NCI-H510A treated with DMSO at 0.1 percent for 48 hours (cell line): ENCODE results near the gene UNC45A.

Source experiments
- DNase-seq: peaks from one replicate; lab custom pipeline; 2025; lab: John Stamatoyannopoulos, UW

UNC45A gene

DNA sequence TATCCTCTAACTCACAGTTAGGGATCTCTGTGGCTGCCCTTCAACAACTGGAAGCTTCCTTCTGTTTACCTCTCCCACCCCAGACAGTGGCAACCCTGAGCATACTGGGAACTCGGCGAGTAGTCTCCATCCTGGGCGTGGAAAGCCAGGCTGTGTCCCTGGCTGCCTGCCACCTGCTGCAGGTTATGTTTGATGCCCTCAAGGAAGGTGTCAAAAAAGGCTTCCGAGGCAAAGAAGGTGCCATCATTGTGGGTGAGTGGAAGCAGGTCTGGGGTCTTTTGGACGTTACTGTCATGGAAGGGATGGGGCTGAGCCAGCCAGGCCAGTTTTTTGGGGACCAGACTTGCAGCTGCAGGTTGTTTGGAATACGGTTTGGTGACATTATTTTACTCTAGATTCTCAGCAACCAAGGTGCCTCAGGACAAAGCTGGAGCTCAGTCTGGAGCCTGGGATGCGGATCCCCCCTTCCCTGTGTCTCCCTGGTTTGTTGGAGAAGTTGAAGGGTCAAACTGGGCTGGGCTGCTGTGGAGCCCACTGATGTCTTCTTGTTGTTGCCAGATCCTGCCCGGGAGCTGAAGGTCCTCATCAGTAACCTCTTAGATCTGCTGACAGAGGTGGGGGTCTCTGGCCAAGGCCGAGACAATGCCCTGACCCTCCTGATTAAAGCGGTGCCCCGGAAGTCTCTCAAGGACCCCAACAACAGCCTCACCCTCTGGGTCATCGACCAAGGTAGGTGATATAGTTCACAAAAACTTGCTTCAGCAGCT is 7.5 kb downstream of the UNC45A start:
- DNase-seq: no peak

- no peak for DNase-seq
These were observed 10.0 kb downstream of the UNC45A start for GRCh38 chr15:90945091-90945490.

DNA sequence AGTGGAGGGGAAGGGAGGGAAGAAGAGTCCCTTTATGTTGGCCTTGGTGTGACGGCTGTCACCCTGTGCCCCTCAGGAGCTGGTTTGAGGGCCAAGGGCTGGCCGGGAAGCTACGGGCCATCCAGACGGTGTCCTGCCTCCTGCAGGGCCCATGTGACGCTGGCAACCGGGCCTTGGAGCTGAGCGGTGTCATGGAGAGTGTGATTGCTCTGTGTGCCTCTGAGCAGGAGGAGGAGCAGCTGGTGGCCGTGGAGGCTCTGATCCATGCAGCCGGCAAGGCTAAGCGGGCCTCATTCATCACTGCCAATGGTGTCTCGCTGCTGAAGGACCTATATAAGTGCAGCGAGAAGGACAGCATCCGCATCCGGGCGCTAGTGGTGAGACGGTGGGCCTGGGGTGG is 11.5 kb downstream of the UNC45A start:
- DNase-seq: no peak

DNA sequence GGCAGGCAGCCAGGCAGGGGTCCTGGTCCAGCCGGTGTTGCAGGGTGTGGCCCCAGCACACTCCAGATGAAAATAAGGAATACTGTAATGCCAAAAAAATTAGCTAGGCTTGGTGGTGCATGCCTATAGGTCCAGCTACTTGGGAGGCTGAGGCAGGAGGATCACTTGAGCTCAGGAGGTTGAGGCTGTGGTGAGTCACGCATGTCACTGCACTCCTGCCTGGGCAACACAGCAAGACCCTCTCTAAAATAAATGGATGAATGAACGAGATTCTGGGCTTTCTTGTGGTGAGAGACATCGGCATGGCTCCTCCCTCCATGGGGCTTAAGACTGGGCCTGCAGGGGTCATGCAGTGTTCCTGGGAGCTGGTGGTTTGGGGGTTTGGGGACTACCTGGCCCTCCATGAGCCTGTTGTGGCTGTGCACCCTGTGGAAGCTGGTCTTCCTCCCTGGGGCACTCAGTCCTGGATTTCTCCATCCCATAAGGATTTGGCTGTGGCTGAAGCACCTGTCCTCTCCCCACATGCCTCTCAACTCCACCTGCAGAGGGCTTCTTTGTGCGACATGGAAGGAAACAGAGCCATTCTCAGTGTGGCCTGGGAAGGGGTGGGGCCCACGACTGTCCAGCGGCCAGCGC is 12.0 kb downstream of the UNC45A start:
- DNase-seq: no peak

GRCh38 chr15:90947577-90948357 is 12.7 kb downstream of the UNC45A start:
- no peak for DNase-seq

GRCh38 chr15:90948506-90948905 is 13.4 kb downstream of the UNC45A start:
- DNase-seq: no peak

- no peak for DNase-seq
These were observed 15.0 kb downstream of the UNC45A start for GRCh38 chr15:90949979-90950675.

GRCh38 chr15:90950676-90951075 is 15.6 kb downstream of the UNC45A start:
- no peak for DNase-seq

- DNase-seq: no peak
These were observed 18.0 kb downstream of the UNC45A start for GRCh38 chr15:90952901-90953677.

DNA sequence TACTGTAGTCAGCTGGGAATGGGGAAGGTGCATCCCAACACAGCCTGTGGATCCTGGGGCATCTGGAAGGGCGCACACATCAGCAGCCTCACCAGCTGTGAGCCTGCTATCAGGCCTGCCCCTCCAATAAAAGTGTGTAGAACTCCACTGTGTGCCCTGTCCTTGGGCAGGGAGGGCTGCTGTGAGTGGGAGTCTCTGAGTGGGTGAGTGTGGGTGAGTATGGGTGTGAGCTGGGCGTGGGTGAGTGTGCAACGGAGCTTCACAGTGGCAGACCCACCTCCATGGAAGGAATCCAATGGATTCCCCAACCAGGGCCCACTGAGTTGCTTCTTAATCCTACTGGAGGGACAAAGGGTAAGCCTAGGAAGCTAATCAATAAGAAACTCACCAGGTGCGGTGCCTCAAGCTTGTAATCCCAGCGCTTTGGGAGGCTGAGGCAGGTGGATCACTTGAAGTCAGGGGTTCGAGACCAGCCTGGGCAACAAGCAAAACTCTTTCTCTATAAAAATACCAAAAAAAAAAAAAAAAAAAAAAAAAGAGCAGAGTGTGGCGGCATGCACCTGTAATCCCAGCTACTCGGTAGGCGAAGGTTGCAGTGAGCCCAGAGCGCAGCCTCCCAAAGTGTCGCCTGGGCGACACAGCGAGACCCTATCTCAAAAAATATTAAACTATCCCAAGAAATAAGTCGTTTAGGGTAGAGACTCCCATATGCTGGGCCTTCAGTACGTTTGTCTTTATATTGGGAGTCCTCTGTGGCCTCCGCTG is 19.0 kb downstream of the UNC45A start:
- no peak for DNase-seq

- peak; percentile 58 for DNase-seq
These were observed 19.9 kb downstream of the UNC45A start, which contains the start of gene RCCD1 for GRCh38 chr15:90954712-90955623. RCCD1 (plus strand) TSS chr15:90954884; CDS start chr15:90956735, 1,851 bp downstream.

DNA sequence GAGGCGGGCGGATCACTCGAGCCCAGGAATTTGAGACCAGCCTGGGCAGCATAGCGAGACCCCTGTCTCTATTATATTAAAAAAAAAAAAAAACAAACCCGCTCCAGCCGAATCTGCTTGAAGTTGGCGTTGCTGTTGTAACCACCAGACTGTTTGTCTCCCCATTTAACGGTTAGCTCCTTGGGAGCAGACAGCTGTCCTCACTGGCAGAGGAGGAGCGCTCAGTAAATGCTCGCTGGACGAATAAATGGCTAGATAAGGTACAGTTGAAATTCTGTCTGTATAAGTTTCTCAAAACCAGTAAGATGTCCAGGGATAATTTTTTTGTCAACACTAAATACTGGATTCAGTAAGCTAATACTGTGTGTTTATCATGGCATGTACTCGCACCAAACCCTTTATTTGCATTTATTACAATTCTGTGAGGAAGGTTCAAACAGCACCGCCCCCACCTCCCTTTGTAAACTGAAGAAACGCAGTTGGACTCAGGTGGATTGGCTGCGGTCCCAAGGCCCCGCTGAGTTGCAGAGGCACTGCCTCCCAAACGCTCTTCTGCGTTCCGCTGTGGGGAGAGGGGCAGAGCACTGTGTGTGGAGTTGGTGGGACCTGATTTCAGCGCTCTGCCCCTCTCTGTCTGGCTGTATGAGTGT is 20.7 kb downstream of the UNC45A start:
- peak; percentile 36 for DNase-seq

GRCh38 chr15:90956274-90957030 is 21.4 kb downstream of the UNC45A start:
- DNase-seq: peak; percentile 49

DNA sequence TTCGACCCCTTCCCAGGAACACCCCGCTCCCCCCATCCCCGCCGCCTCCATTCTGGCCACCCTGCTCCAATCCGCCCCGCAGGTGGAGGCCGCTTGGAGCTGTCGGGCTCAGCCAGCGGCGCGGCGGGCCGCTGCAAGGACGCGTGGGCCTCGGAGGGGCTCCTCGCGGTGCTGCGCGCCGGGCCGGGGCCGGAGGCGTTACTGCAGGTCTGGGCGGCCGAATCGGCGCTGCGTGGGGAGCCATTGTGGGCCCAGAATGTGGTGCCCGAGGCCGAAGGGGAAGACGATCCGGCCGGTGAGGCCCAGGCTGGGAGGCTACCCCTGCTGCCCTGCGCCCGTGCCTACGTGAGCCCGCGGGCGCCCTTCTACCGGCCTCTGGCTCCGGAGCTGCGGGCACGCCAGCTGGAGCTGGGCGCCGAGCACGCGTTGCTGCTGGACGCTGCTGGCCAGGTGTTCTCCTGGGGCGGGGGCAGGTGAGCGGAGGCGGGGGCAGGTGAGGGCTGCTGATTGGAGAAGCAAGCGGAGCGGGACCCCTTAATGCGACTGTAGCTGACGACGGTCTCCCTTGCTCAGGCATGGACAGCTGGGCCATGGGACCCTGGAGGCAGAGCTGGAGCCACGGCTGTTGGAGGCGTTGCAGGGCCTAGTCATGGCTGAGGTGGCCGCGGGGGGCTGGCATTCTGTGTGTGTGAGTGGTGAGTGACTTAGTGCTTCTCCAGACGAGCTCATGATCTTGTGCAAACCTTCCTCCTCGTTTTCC is 22.1 kb downstream of the UNC45A start:
- no peak for DNase-seq

DNA sequence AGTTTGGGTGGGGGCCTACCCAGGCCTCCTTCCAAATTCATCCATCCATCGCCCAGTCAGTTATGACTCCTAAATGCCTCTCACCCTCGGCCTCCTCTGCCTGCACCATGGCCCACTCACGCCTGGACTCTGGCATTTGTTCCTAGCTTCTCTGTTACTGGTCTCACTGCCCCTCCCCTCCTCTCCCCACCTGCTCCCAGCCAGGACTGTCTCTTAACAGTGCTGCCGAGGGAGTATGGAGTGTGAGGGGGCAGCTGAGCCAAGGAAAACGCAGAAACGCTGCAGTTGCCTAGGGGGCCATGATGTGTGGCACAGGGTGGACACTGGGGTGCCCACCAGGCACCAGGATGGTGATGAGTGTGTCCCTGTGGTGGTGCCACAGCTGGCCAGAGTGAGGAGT is 22.7 kb downstream of the UNC45A start:
- DNase-seq: no peak

DNA sequence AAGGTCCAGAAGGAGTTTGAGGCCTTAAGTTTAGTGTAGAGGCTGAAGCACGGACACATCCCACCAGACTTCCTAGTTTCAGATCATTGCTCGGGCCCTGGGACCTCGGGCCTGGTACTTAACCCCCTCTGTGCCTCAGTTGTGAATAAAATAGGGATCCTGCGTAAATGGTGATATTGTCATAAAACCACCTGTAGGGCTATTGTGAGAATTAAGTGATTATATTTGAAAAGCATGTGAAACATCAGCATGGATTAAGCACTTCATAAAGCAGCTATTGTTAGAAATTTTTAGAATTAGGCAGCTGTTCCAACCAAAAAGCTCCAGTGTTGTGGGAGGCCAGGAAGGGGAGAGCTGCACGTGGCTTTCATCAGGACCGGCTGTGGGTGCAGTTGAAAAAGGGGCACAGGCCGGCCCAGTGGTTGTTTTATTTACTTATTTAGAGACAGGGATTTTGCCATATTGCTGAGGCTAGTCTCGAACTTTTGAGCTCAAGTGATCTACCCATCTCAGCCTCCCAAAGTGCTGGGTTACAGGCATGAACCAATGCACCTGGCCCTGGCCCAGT is 24.0 kb downstream of the UNC45A start:
- no peak for DNase-seq

DNA sequence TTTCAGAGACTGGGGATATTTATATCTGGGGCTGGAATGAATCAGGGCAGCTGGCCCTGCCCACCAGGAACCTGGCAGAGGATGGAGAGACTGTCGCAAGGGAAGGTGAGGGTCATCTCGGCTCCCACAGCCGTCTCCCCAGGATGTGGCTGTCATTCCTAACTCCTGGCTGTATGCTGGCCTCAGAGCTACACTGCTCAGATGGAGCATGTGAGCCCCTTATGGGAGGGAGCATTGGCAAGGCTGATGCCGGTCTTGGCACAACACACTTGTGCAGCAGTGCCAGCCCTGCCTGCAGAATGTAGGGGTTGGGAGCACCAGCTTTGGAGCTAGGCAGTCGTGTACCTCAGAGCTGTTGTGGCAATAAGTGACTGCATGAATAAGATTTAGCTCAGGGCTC is 24.8 kb downstream of the UNC45A start:
- no peak for DNase-seq
